Inflammatory macrophage treated with lipopolysaccharide for 4 hours (primary cell): ENCODE data around the gene TTYH3.
"Not testable (repeated sequence)": the region's sequence is repeated elsewhere in the genome, so short reads cannot be mapped to it uniquely, and the experiment has no call there.

Source experiments
- DNase-seq: peaks from one replicate; pipeline ENCODE4 v3.0.0-alpha.2; 2020

Gene TTYH3

DNA sequence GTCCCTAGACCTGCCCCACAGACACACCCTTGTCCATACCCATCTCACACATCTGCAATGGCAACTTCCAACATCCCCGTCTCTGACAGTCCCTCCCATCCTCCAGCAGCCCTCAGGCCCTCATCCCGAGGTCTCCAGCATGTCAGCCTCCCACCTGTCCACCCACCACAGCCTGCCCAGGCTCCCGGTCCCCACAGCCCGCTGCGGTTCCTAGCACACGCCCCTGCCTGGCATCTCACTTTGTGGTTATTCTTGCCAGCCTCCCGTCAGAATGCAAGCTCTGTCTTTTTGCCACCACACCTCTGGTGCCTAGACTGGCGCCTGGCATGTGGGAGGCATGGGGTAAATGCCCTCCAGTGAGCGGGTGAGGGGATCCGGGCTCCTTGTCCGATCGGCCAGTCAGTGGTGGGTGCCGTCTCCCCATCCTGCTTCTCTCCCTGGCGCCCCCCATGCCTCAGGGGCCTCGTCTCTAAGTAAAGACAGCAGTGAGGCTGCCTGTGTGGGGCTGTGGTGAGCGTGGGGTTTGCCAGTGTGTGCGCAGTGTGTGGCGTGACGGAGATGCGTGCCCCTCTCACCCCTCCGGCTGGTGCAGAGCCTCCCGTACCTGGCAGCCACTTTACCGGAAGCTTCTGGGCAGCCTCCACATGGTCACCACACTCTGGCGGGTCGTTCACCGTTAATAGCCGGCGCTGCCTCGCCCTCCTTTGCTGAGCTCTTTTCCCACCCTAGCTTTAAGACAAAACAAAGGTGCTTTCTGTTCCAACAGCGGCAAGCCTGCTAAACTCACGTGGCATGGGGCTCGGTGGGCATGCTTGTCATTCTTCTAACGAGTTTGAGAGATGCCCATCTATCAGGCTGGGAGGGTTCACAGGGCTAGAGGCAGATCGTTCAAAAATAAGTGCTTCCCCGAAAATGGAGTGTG lies 28.5 kb upstream of the TTYH3 start:
- no peak for DNase-seq

- no peak for DNase-seq
Observed at GRCh38 chr7:2604608-2605174, 27.1 kb upstream of the TTYH3 start.

DNA sequence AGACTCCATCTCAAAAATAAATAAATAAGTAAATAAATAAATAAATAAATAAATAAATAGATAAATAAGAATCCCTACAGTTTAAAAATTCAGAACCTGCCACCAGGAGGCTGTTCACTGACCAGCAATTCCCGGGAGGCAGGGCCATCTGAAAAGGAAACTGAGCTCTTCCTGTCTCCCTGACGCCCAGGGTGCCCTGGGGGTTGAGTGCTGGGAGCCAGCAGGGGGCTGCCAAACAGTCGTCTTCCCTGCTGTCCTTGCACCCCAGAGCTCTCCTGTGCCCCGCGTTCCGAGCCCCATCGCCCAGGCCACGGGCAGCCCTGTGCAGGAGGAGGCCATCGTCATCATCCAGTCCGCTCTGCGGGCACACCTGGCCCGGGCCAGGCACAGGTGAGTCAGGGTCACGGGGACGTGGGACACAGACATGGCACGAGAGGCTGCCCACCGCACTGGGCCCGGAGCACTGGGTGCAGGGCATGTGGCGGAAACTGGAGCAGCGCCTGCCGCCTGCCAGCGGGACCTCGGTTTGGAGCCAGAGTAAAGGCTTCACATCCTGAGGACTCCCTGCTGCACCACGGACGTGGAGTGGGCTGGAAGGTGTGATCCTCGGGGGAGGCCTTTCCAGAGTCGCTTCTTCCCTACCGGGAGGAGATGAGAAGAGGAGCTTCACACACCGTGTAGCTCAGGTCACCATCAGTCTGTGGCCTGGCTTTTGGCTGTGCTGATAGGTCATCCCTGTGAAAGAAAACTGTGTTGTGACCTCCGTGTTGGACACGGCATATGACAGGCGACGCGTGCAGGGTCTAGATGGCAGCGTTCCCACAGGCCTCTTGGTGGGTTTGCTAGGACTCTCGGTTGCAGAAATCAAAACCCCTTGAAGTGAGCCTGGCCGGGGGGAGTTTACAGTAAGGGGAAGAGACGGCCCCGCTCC lies 25.9 kb upstream of the TTYH3 start:
- no peak for DNase-seq

DNA sequence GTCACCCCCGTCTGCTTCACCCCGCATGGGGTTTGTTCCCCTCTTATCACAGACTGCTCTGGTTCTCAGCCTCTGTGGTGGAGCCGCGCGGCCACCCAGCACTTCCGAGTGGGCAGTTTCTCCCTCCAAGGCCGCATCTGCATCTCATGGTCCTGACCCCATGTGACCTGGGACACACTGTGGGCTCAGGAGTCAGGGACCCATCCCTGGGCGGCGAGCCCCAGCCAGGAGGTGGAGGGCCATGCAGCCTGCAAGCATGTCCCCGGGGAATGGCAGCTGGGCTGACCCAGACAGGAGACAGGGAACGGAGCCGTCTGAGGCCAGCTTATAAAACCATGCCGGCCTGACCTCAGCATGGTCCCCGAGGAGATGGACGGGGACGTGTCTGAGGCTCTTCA lies 25.2 kb upstream of the TTYH3 start:
- no peak for DNase-seq

DNA sequence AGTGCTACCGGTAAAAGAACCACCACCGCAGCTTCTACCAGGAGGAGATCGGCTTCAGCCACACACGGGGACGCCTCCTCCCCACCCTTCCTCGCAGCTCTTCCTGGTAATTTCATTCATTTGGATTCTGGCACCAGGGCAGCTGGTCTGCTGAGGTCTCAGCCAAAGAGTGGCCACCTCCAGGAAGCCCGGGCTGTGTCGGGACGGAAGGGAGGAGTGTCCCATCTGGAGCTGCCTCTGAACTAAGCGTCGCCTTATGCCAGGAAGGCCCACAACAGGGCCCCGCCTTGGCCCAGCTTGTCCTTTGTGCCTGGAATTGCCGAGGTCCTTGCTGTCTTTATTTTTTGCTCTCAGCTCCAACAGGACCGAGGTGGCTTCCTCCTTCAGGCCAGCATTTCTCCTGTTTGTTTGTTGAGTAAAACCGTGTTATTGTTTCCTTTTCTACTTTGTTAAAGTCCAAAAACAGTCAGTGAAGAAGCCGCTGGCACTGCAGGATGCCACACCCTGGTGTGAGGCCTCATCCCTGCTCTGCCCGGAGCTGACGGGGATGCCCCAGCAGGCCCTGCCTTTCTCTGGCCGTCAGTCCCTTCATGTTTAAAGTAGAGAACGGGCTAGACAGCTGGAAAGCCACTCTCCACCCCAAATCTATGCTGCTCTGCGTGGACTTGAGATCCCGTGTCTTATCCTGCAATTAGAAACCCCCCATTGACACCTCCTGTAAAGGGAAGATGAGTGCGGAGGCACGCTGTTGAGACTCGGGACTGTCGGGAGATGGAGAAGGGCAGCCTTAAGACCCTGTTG lies 24.5 kb upstream of the TTYH3 start:
- peak; percentile 65 for DNase-seq

- DNase-seq: peak; percentile 54
Observed at GRCh38 chr7:2607923-2608904, 23.6 kb upstream of the TTYH3 start.

DNA sequence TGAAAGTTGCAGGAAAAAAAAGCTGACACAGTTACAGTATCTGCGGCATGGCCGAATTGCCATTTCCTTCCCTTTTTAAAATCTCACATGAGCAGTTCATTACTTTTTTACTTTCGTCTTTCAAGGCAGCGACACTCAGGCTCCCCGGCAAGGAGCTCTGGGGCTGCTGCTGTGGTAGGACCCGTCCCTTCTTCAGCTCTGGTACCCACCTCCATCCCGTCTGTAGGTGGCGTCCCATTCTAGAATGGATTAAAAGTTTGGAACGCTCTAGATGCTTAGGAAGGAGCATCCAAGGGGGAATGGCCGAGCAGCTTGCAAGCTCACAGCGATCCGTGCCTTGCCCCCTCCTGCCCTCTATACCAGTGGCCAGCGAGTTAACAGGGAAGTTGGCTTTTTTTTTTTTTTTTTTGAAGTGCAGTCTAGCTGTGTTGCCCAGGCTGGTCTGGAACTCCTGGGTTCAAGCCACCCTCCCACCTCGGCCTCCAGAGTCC lies 22.8 kb upstream of the TTYH3 start:
- peak; percentile 81 for DNase-seq

DNA sequence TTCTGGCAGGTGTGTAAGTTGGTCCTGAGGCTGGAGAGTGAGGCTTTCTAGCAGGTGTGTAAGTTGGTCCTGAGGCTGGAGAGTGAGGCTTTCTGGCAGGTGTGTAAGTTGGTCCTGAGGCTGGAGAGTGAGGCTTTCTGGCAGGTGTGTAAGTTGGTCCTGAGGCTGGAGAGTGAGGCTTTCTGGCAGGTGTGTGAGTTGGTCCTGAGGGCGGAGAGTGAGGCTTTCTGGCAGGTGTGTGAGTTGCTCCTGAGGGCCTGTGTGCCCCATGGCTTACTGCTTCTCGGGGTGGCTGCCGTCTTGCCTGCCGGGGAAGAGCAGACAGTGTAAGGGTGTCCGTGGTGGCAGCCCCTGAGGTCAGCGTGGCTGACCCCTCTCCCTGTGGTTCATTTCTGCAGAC lies 22.1 kb upstream of the TTYH3 start:
- not testable (repeated sequence) for DNase-seq

DNA sequence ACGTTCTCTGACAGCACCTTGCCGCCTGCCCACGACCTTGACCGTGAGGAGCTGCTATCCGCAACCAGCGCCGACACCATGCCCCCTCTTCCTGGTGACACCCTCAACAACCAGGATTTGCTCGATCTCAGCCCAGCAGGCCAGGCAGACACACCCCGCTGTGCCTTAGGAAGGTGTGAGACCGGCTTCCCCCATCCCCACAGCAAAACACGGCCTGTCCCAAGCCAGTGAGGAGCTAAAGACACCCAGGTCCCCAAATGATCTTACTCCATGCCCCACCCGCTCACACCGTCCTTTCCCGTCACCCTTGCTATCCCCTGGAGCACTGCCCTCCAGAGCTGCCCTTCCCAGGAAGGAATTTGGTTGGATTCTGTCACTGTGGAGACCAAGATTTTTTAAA lies 21.3 kb upstream of the TTYH3 start:
- DNase-seq: no peak

GRCh38 chr7:2610898-2611297 lies 20.9 kb upstream of the TTYH3 start:
- no peak for DNase-seq

DNA sequence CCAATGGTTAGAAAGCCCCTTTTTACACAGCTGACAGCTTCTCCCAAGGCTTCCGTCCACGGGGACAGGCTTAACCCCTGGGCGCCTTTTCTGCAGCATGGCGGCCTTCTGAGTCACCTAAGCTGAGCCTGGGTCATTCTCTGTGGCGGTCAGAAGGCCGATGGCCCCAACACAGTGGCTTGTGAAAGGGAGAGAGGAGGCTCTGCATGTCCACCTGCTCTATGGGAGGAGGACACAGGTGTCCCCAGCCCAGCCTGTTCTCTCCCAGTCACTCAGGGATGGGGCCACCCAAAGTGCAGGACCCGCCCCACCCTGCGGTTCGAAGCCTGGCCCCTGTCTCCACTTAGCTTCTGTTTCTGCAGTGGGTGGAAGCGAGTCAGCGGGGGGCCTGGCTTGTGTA lies 20.4 kb upstream of the TTYH3 start:
- DNase-seq: no peak

GRCh38 chr7:2611922-2612321 lies 19.9 kb upstream of the TTYH3 start:
- no peak for DNase-seq

GRCh38 chr7:2612445-2613097 lies 19.2 kb upstream of the TTYH3 start:
- DNase-seq: no peak

DNA sequence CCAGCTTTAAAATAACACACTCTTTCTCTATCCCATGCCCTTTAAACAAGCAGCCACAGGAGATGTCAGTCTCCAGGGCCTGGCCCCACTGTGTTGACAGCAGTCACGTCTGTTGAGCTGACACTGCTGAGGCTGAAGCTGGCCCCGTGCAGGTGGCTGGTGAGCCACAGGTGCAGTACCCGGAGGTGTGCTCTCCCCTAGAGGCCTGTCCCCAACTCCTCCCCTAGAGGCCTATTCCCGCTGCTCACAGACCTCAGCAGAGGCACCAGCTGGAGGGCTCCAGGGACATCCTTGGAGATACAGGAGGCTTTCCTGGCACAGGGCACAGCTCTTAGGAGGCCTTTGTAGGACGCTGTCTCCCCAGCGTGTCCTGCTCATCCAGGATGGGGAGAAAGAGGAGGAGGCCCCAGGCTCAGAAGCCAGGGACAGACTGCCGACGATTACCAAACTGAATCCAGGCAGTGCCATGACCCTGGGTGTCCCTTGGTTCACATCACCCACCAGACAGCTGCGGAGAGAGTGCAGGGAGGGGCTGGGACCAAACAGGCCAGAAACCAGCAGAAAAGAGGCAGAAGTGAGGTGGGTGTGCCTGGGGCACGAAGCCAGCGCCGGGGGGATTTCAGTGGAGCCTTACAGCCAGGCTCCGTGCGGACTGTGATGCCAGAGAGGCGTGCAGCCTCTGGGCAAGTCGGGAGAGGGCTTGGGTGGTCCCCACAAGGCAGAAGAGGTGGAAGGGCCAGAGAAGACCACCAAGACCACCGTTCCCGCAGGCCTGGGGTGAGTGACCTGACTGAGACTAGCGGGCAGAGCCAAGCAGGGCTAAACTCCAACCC lies 18.5 kb upstream of the TTYH3 start:
- DNase-seq: no peak

- DNase-seq: no peak
Observed at GRCh38 chr7:2613931-2614600, 17.7 kb upstream of the TTYH3 start.

DNA sequence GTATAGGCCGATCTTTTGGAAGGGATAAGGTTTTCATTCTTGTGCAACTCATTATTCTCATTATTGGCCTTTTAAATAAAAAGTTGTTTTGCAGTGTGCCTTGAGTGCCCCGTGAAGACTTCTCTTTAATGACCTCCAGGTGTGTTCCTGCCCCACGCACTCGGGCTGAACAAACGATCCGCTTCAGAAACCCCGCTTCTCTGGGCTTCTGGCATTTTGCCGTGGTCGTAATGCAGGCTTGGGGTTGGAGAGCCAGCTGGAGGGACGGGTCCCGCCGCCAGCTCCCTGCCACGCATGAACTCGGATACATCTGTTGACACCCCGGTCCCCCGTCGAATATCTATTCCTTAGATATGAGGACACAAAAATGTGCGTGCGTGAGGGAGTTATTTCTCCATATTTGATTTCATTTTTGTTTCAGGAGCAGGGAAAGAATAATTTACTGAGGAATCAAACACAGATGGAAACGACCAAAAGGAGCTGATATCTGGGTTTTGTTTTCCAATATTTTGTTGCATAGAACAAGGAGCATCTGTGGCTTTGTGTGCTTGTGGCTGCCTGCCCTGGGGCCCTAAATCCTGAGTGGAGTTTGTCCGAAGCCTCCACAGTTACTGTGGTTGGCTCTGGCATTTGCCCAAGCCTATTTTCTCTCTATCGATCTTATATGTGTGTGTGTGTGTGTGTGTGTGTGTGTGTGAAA lies 17.0 kb upstream of the TTYH3 start:
- DNase-seq: no peak

GRCh38 chr7:2616387-2617324 lies 15.1 kb upstream of the TTYH3 start:
- DNase-seq: no peak
